ENCODE results near the gene AUTS2. TPM values are rescaled to one million over a fixed set of nuclear protein-coding genes. Genes with fewer than 3 reads are reported as not detected.

The AUTS2 gene
- total RNA-seq, 4 donors from 2014 or later = 29.8 to 114 (median 59.4) TPM

GRCh38 chr7:69789563-69789962, 191.3 kb downstream of the AUTS2 start:
- in situ Hi-C loops (cut with MboI; ENCODE audit: low pct_ligation_motif_present in 1 of 4, low pct_unique_long_range_greater_than_20kb in 1 of 4, low sequenced_read_pairs in 3 of 4) = no loop called here
- no peaks in the 10 kb centered on the region for H3K36me3 ChIP-seq
- no peaks in the 10 kb centered on the region for H3K27me3 ChIP-seq
- no peaks in the 10 kb centered on the region for H3K9me3 ChIP-seq
- H3K4me1 ChIP-seq = no peaks in the 10 kb centered on the region
- no peak overlapping the region for H3K27ac ChIP-seq
- intact Hi-C loops (cut with DNase I; ENCODE audit: low total_unique reads) = no loop called here
- TF ChIP-seq POLR2AphosphoS5 (IDR thresholded peaks at IDR 0.05) = no peak
- no peak for TF ChIP-seq POLR2A (IDR thresholded peaks at IDR 0.05)
- no peak for TF ChIP-seq CTCF (IDR thresholded peaks at IDR 0.05)
- no peak for TF ChIP-seq EP300 (IDR thresholded peaks at IDR 0.05; ENCODE audit: low read depth)
- no peak for DNase-seq
- no peak overlapping the region for H3K4me3 ChIP-seq
- 69 to 83% methylated on average over 2 of the region's 2 CpGs for WGBS, 2 donors (ENCODE audit: low coverage in 1 of 2)

DNA sequence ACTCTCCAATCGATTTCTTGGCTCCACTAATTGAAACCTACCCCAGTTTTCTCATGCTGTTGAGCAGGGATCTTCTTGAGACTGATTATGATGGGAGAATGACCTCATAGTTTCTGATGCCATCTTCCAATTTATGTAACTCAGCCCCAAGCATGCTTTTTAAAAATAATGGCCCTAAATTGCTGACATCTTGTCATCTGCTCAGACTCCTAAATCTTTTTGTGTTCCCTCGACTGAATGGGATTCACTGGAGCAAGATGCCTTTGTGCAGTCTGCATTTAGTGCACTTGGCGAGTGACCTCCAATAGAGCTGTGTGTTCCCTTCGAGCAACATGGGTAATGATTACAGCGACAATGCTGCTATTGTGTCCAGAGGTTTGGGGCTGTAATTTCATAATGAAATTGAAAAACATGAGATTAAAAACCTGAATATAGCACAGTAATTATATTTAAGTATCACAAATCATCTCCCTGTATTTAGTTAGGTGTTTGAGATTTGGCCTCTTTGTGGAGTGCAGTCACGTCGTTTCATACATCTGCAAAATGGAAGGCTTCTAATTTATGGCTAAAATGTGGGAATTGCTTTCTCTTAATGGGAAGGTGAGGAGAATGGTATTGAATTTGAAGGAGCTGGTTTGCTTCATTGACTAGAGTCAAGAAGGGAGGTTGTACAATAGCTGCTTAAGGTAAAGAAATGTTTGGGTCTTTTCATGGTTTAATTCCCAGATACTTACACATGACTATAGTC, 192.9 kb downstream of the AUTS2 start:
- TF ChIP-seq POLR2AphosphoS5 (IDR thresholded peaks at IDR 0.05) (no peak), EP300 (IDR thresholded peaks at IDR 0.05; ENCODE audit: low read depth) (no peak), POLR2A (IDR thresholded peaks at IDR 0.05) (no peak), CTCF (IDR thresholded peaks at IDR 0.05) (no peak)
- DNase-seq = no peak
- in situ Hi-C loops (cut with MboI; ENCODE audit: low pct_ligation_motif_present in 1 of 4, low pct_unique_long_range_greater_than_20kb in 1 of 4, low sequenced_read_pairs in 3 of 4) = no loop called here
- H3K9me3 ChIP-seq = no peaks in the 10 kb centered on the region
- WGBS, 2 donors (ENCODE audit: low coverage in 1 of 2) = 51 to 67% methylated on average over 3 to 7 of the region's 7 CpGs
- no peak overlapping the region for H3K4me3 ChIP-seq
- H3K27me3 ChIP-seq = no peaks in the 10 kb centered on the region
- intact Hi-C loops (cut with DNase I; ENCODE audit: low total_unique reads) = no loop called here
- no peaks in the 10 kb centered on the region for H3K4me1 ChIP-seq
- no peak overlapping the region for H3K27ac ChIP-seq
- H3K36me3 ChIP-seq = no peaks in the 10 kb centered on the region

- no peaks in the 10 kb centered on the region for H3K9me3 ChIP-seq
- no peak for DNase-seq
- no peak overlapping the region for H3K4me3 ChIP-seq
- no peaks in the 10 kb centered on the region for H3K36me3 ChIP-seq
- in situ Hi-C loops (cut with MboI; ENCODE audit: low pct_ligation_motif_present in 1 of 4, low pct_unique_long_range_greater_than_20kb in 1 of 4, low sequenced_read_pairs in 3 of 4) (no loop called here), intact Hi-C loops (cut with DNase I; ENCODE audit: low total_unique reads) (no loop called here)
- no peaks in the 10 kb centered on the region for H3K27me3 ChIP-seq
- 88 to 89% methylated on average over 1 of the region's 1 CpG for WGBS, 2 donors (ENCODE audit: low coverage in 1 of 2)
- no peaks in the 10 kb centered on the region for H3K4me1 ChIP-seq
- no peak overlapping the region for H3K27ac ChIP-seq
- TF ChIP-seq POLR2AphosphoS5 (IDR thresholded peaks at IDR 0.05) (no peak), CTCF (IDR thresholded peaks at IDR 0.05) (no peak), EP300 (IDR thresholded peaks at IDR 0.05; ENCODE audit: low read depth) (no peak), POLR2A (IDR thresholded peaks at IDR 0.05) (no peak)
These were observed 193.5 kb downstream of the AUTS2 start for GRCh38 chr7:69791739-69792138.

- Histone ChIP-seq H3K4me1 (peaks cover 0 to 3% (median 0%) of the 10 kb centered on the region in 4 donors), H3K27me3 (no peaks in the 10 kb centered on the region), H3K27ac (no peak overlapping the region), H3K36me3 (no peaks in the 10 kb centered on the region), H3K9me3 (no peaks in the 10 kb centered on the region), H3K4me3 (no peak overlapping the region)
- TF ChIP-seq POLR2A (IDR thresholded peaks at IDR 0.05) = no peak
- TF ChIP-seq POLR2AphosphoS5 (IDR thresholded peaks at IDR 0.05) = no peak
- TF ChIP-seq EP300 (IDR thresholded peaks at IDR 0.05; ENCODE audit: low read depth) = no peak
- no peak for TF ChIP-seq CTCF (IDR thresholded peaks at IDR 0.05)
- WGBS, 2 donors (ENCODE audit: low coverage in 1 of 2) = 74 to 81% methylated on average over 5 of the region's 5 CpGs
- intact Hi-C loops (cut with DNase I; ENCODE audit: low total_unique reads) (no loop called here), in situ Hi-C loops (cut with MboI; ENCODE audit: low pct_ligation_motif_present in 1 of 4, low pct_unique_long_range_greater_than_20kb in 1 of 4, low sequenced_read_pairs in 3 of 4) (no loop called here)
- DNase-seq = no peak
These were observed 197.7 kb downstream of the AUTS2 start for GRCh38 chr7:69795932-69796331.
